H9 (cell line): Measurements from ENCODE around the gene NXPH4. TPM values are rescaled to one million over a fixed set of nuclear protein-coding genes. Genes with fewer than 3 reads are reported as not detected.

Source experiments
- DNase-seq: peaks from one replicate; pipeline ENCODE4 v3.0.0-alpha.2; 2017
- H2AFZ ChIP-seq: one replicate; pipeline ENCODE4 v1.6.1; 2013; ENCODE audit warnings: mild to moderate bottlenecking, low read length, control low read depth, moderate library complexity
- H2AK5ac ChIP-seq: 2 replicates; pipeline ENCODE4 v1.6.1; 2013; ENCODE audit warnings: low read length, control low read depth, mixed read lengths; ENCODE audit not compliant: insufficient read length
- H2BK120ac ChIP-seq: one replicate; pipeline ENCODE4 v1.6.1; 2013; ENCODE audit warnings: low read depth, mild to moderate bottlenecking, low read length, control low read depth, inconsistent platforms; ENCODE audit not compliant: poor library complexity, severe bottlenecking
- H2BK12ac ChIP-seq: 2 replicates; pipeline ENCODE4 v1.6.1; 2013; ENCODE audit warnings: low read length, control low read depth, mixed read lengths, low read depth; ENCODE audit not compliant: insufficient read length
- H2BK15ac ChIP-seq: 2 replicates; pipeline ENCODE4 v1.6.1; 2013; ENCODE audit warnings: low read depth, low read length, control low read depth
- H2BK20ac ChIP-seq: one replicate; pipeline ENCODE4 v1.6.1; 2013; ENCODE audit warnings: low read depth, mild to moderate bottlenecking, low read length, control low read depth, inconsistent platforms; ENCODE audit not compliant: poor library complexity, severe bottlenecking
- H2BK5ac ChIP-seq: 2 replicates; pipeline ENCODE4 v1.6.1; 2013; ENCODE audit warnings: low read length, control low read depth, mixed read lengths; ENCODE audit not compliant: insufficient read length
- H3K14ac ChIP-seq: 2 replicates; pipeline ENCODE4 v1.6.1; 2013; ENCODE audit warnings: low read length, control low read depth; ENCODE audit not compliant: insufficient read depth
- H3K18ac ChIP-seq: 2 replicates; pipeline ENCODE4 v1.6.1; 2013; ENCODE audit warnings: low read depth, mild to moderate bottlenecking, mixed read lengths, low read length, control low read depth; ENCODE audit not compliant: insufficient read length
- H3K23ac ChIP-seq: 2 replicates; pipeline ENCODE4 v1.6.1; 2013; ENCODE audit warnings: low read length, control low read depth, mixed read lengths, low read depth; ENCODE audit not compliant: insufficient read length
- H3K23me2 ChIP-seq: 2 replicates; pipeline ENCODE4 v1.6.1; 2013; ENCODE audit warnings: low read depth, mild to moderate bottlenecking, mixed read lengths, low read length, control low read depth; ENCODE audit not compliant: insufficient read length, poor library complexity, severe bottlenecking
- H3K27ac ChIP-seq: 2 replicates; pipeline ENCODE4 v1.5.1; 2013; ENCODE audit warnings: low read length, control low read depth, mixed read lengths, low read depth; ENCODE audit not compliant: insufficient read length
- H3K27me3 ChIP-seq: 2 replicates; pipeline ENCODE4 v1.6.1; 2013; ENCODE audit warnings: low read length, control low read depth, inconsistent platforms; ENCODE audit not compliant: insufficient read depth
- H3K4ac ChIP-seq: 2 replicates; pipeline ENCODE4 v1.6.1; 2013; ENCODE audit warnings: low read depth, mild to moderate bottlenecking, control low read depth, inconsistent platforms, low read length, moderate library complexity
- H3K4me1 ChIP-seq: 2 replicates; pipeline ENCODE4 v1.6.1; 2013; ENCODE audit warnings: low read length, control low read depth, inconsistent platforms; ENCODE audit not compliant: insufficient read depth
- H3K4me2 ChIP-seq: 2 replicates; pipeline ENCODE4 v1.6.1; 2013; ENCODE audit warnings: low read length, control low read depth, mixed read lengths; ENCODE audit not compliant: insufficient read length, insufficient read depth
- H3K56ac ChIP-seq: 2 replicates; pipeline ENCODE4 v1.6.1; 2013; ENCODE audit warnings: low read depth, mild to moderate bottlenecking, mixed read lengths, low read length, control low read depth; ENCODE audit not compliant: insufficient read length
- H3K79me1 ChIP-seq: 2 replicates; pipeline ENCODE4 v1.6.1; 2013; ENCODE audit warnings: low read depth, mild to moderate bottlenecking, moderate library complexity, low read length, control low read depth, inconsistent platforms; ENCODE audit not compliant: insufficient read depth, poor library complexity, severe bottlenecking
- H3K79me2 ChIP-seq: 2 replicates; pipeline ENCODE4 v1.6.1; 2013; ENCODE audit warnings: low read length, control low read depth, inconsistent platforms; ENCODE audit not compliant: insufficient read depth
- H3K9ac ChIP-seq: 2 replicates; pipeline ENCODE4 v1.6.1; 2013; ENCODE audit warnings: low read length, control low read depth, mixed read lengths; ENCODE audit not compliant: insufficient read length; ENCODE audit errors: extremely low read depth
- H3K9me3 ChIP-seq: one replicate; pipeline ENCODE4 v1.6.1; 2013; ENCODE audit warnings: low read depth, low read length, inconsistent platforms; ENCODE audit not compliant: control insufficient read depth
- H3T11ph ChIP-seq: one replicate; pipeline ENCODE4 v1.6.1; 2013; ENCODE audit warnings: mild to moderate bottlenecking, low read length, control low read depth, inconsistent platforms
- H4K20me1 ChIP-seq: one replicate; pipeline ENCODE4 v1.6.1; 2013; ENCODE audit not compliant: control insufficient read depth, insufficient read length, insufficient read depth
- H4K5ac ChIP-seq: 2 replicates; pipeline ENCODE4 v1.6.1; 2013; ENCODE audit warnings: low read depth, mild to moderate bottlenecking, mixed read lengths, low read length, control low read depth; ENCODE audit not compliant: insufficient read length
- H4K8ac ChIP-seq: replicated peaks from 2 replicates; pipeline ENCODE4 v1.6.1; 2013; ENCODE audit warnings: low read length, control low read depth, mixed read lengths, low read depth; ENCODE audit not compliant: insufficient read length
- H4K91ac ChIP-seq: 2 replicates; pipeline ENCODE4 v1.6.1; 2013; ENCODE audit warnings: low read depth, mild to moderate bottlenecking, moderate library complexity, mixed read lengths, low read length, control low read depth; ENCODE audit not compliant: insufficient read length
- H3K27ac Mint-ChIP-seq, 3 experiments: 2 replicates in 2 of 3; 3 replicates in 1 of 3; pipeline ENCODE4 v1.8.0; 2020 to 2021; ENCODE audit warnings: mixed read lengths in 3 of 3, mild to moderate bottlenecking in 1 of 3, moderate library complexity in 1 of 3
- H3K27me3 Mint-ChIP-seq: 2 replicates; pipeline ENCODE4 v1.8.0; 2021; ENCODE audit warnings: low read depth, mild to moderate bottlenecking, moderate library complexity, mixed read lengths
- H3K36me3 Mint-ChIP-seq, 3 experiments: 2 replicates in 2 of 3; 3 replicates in 1 of 3; pipeline ENCODE4 v1.8.0; 2020 to 2021; ENCODE audit warnings: low read depth in 3 of 3, mixed read lengths in 3 of 3; ENCODE audit not compliant: insufficient read depth in 1 of 3
- H3K4me1 Mint-ChIP-seq, 2 experiments: 2 replicates each; pipeline ENCODE4 v1.8.0; 2020; ENCODE audit warnings: mixed read lengths in 2 of 2
- H3K4me3 Mint-ChIP-seq, 2 experiments: 2 replicates in 1 of 2; 3 replicates in 1 of 2; pipeline ENCODE4 v1.8.0; 2020 to 2021; ENCODE audit warnings: mild to moderate bottlenecking in 2 of 2, mixed read lengths in 2 of 2, moderate library complexity in 1 of 2
- H3K9me3 Mint-ChIP-seq, 2 experiments: 2 replicates in 1 of 2; 3 replicates in 1 of 2; pipeline ENCODE4 v1.8.0; 2020; ENCODE audit warnings: mild to moderate bottlenecking in 2 of 2, mixed read lengths in 2 of 2, moderate library complexity in 1 of 2
- WGBS: extraction: QIAGEN DNeasy Blood & Tissue Kit; methylation state at CpG from one replicate; pipeline ENCODE4 v1.1.7; 2013; ENCODE audit warnings: missing lambda C conversion rate, low lambda C conversion rate, mixed read lengths; ENCODE audit not compliant: insufficient read length; ENCODE audit errors: extremely low coverage; 5-methylcytosine and 5-hydroxymethylcytosine counted together
- total RNA-seq: library from RNA; stranded (reverse); gene quantifications from 2 replicates; pipeline ENCODE4 v1.2.1, GENCODE V29; 2021
- TF ChIP-seq, protein P1 (sequence below): fragments of 200-600 bp; sonication (generic); conservative IDR thresholded peaks from 3 replicates; pipeline ENCODE4 v1.8.0; 2021; ENCODE audit warnings: antibody characterized with exemption, mild to moderate bottlenecking

NXPH4 gene
- total RNA-seq, 1 experiment from 2014 or later: 2.1 TPM

DNA sequence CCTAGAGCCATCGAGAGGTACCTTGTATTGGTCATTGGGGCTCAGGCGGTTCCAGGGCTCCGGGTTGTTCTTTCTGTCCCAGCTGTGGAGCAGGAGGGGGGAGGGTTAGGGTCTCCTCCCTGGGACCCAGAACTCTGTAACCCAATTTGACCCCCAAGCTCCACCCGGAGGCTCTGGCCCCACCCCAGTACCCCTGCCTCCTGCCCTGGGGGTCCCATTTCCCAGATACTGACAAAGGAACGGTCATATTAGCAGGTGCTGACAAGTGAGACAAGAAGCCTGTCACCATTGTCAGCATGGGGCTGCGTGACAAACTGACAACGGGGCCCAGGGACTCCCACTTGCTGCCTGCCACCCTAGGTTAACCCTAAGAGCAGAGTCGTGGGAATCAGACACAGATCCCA lies 19.1 kb downstream of the NXPH4 start:
- no peak overlapping the region for H3K23ac ChIP-seq
- H2AFZ ChIP-seq: no peak overlapping the region
- no peak overlapping the region for H3K18ac ChIP-seq
- H3K23me2 ChIP-seq: peaks cover 25% of the 10 kb centered on the region
- Mint-ChIP-seq H3K4me1 (peaks cover 47 to 56% of the 10 kb centered on the region in 2 experiments), H3K9me3 (no peaks in the 10 kb centered on the region), H3K36me3 (peaks cover 38 to 41% (median 41%) of the 10 kb centered on the region in 3 experiments), H3K27me3 (peaks cover 62% of the 10 kb centered on the region), H3K4me3 (0 out of 5 replicates have a peak overlapping the region, but pooled peaks of 1 of the 2 experiments have one; percentile 52), H3K27ac (no peak overlapping the region)
- H2BK20ac ChIP-seq: no peak overlapping the region
- no peak for DNase-seq
- H3K27ac ChIP-seq: no peak overlapping the region
- no peak overlapping the region for H2BK12ac ChIP-seq
- H3K14ac ChIP-seq: no peak overlapping the region
- no peak overlapping the region for H3T11ph ChIP-seq
- no peak overlapping the region for H3K56ac ChIP-seq
- H4K5ac ChIP-seq: no peak overlapping the region
- H4K20me1 ChIP-seq: peaks cover 4% of the 10 kb centered on the region
- H2BK15ac ChIP-seq: no peak overlapping the region
- H3K9ac ChIP-seq: no peak overlapping the region
- H2BK120ac ChIP-seq: no peak overlapping the region
- H3K79me1 ChIP-seq: peaks cover 5% of the 10 kb centered on the region
- TF ChIP-seq, protein P1, sequence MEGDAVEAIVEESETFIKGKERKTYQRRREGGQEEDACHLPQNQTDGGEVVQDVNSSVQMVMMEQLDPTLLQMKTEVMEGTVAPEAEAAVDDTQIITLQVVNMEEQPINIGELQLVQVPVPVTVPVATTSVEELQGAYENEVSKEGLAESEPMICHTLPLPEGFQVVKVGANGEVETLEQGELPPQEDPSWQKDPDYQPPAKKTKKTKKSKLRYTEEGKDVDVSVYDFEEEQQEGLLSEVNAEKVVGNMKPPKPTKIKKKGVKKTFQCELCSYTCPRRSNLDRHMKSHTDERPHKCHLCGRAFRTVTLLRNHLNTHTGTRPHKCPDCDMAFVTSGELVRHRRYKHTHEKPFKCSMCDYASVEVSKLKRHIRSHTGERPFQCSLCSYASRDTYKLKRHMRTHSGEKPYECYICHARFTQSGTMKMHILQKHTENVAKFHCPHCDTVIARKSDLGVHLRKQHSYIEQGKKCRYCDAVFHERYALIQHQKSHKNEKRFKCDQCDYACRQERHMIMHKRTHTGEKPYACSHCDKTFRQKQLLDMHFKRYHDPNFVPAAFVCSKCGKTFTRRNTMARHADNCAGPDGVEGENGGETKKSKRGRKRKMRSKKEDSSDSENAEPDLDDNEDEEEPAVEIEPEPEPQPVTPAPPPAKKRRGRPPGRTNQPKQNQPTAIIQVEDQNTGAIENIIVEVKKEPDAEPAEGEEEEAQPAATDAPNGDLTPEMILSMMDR: no peak
- no peak overlapping the region for H4K91ac ChIP-seq
- peaks cover 39% of the 10 kb centered on the region for H3K27me3 ChIP-seq
- H2AK5ac ChIP-seq: no peak overlapping the region
- WGBS: no CpG with 5 or more reads among the region's 8 CpGs
- no peaks in the 10 kb centered on the region; the same call in 1 of the 2 replicates for H3K79me2 ChIP-seq
- no peaks in the 10 kb centered on the region for H3K9me3 ChIP-seq
- H3K4me1 ChIP-seq: no peaks in the 10 kb centered on the region
- no peak overlapping the region for H4K8ac ChIP-seq
- no peak overlapping the region for H3K4ac ChIP-seq
- no peak overlapping the region for H2BK5ac ChIP-seq
- H3K4me2 ChIP-seq: no peak overlapping the region
